HG03558 (cell line): ENCODE measurements around the gene TEC.
"Not testable (repeated sequence)": the region's sequence is repeated elsewhere in the genome, so short reads cannot be mapped to it uniquely, and the experiment has no call there.

ENCODE experiments used
- ATAC-seq: cut with Tn5 transposase; IDR thresholded peaks from one replicate; pipeline ENCODE4 v1.9.1; 2021; ENCODE audit warnings: moderate number of reproducible peaks; ENCODE audit not compliant: unreplicated experiment; ENCODE audit errors: extremely low read depth

TEC gene

DNA sequence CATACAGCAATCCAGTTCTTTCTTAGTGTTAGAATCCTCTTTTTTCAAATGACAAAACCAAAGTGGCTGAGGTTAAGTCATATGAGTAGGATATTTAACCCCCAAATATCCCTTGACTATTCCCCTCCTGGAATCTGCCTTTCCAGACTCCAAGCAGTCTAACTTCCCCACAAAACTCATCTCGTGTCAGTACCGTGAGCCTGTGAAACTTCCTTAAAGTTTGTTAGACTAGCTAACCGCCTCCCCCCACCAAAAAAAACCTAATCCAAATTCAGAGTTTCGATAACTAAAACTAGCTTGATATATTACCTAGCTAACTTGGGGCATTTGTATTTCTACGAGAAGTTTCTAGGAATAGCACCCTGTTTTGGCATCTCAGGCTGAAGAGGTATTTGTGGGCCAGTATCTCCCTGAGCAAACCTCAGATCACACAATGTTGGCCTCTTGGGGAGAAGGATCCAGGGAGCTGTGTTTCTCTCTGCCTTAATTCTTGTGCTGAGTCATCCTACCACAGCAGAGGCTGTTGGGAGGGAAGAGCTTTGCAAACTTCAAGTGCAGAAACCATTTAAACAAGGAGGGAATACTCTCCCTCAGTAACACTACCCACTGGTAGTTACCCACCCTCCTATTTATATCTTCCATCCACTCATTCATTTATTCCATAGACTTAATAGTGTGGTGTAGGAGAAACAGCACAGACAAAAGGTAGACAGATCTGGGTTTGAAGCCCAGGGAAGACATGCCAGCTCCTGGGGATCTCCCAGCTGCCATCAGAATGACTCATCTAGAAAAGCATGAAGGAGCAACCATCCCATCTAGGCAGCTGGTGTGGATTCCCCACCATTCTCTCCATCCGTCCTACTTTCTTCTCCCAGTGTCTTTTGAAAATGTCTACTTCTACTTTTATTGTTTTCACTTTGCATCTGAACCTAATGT is 96.3 kb downstream of the TEC start:
- peak; percentile 47 for ATAC-seq

DNA sequence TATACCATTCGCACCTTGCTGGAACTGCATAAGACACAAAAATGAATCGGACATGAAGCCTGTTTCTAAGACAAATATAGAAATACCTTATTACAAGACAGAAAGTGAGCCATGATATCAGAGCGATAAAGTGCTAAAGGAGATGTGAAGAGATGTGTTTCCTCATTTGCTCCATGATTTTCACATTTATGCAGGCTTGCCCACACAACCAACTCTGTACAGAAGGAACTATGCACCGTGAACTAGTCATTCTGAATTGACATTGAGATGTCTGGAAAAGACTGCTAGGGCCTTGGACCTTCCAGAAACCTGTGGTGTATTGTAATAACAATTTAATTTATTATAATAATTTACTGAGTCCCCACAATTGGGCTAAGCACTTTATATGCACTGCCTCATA is 97.0 kb downstream of the TEC start:
- ATAC-seq = no peak

DNA sequence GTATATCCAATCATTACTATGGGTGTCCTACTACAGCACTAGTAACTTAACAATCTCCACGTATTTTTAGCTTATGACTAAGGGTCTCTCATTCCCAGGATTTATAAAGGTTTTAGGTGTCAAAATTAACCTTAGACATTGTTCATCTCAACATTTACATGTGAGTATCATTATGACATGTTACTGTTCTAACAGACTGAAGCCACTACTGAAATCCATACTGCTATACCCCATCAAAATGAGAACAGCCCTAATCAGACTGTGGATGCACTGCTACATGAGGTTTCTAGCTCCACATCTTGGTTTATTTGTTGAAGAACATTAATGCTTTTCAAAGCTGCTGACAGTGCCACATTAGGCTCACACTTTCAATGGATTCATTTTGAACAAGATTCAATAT is 100.0 kb downstream of the TEC start:
- ATAC-seq = no peak

DNA sequence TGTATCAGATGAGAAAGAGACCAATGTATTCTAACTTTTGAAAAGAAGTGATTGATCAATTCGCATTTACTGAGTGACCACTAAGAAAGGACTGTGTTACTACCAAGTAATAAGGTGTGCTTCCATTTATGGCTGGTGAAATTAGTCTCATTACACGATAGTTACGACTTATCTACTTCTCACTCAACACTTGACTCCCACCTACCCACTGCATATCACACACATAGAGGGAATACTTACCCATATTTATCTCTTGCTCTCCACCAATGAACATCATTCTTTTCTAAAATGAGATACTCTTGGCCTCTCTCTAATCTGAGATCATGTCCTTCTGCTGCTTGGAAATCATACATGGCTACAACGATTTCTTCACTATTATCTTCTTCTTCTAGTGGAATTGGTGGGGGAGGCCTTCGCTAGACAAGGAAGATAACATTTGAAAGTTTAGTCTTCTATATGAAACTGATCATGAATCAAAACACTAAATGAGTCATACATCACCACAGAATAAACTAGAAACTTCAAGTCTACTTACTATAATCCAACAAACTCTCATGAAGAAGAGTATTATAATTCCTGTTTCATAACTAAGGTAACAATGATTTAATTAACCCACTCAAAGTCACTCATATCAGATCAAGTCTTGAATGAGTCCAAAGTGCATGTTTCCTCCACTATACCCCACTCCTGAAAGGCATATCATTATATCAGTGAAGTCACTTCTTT is 101.9 kb downstream of the TEC start:
- ATAC-seq = no peak

DNA sequence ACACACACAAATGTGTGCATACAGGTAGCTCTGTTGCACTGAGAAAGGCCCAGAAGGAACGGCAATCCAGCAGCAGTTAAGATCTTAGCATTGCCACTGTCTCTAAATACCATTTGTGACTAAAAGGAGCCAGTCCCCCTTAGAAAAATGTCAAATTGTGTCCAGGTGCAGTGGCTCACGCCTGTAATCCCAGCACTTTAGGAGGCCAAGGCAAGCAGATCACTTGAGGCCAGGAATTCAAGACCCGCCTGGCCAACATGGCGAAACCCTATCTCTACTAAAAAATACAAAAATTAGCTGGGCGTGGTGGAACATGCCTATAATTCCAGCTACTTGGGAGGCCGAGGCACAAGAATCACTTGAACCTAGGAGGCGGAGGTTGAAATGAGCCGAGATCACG is 105.1 kb downstream of the TEC start:
- not testable (repeated sequence) for ATAC-seq

DNA sequence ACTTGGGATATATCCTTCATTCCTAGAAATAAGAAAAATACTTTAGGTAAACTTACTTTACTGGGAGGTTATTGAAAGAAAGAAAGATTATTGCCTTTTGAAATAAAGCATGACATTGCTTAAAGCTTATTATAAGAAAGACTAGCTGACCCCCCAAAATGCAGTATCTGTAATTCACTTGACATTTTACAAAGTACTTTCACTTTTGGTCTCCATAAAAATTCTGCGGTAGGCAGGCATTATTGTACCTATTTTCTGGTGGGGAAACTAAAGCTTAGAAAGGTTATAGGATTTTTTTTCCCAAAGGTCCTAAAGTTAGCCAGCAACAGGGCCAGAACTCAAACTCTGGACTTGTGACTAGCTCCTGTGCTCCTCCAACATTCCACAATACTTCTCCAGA is 105.9 kb downstream of the TEC start:
- no peak for ATAC-seq

DNA sequence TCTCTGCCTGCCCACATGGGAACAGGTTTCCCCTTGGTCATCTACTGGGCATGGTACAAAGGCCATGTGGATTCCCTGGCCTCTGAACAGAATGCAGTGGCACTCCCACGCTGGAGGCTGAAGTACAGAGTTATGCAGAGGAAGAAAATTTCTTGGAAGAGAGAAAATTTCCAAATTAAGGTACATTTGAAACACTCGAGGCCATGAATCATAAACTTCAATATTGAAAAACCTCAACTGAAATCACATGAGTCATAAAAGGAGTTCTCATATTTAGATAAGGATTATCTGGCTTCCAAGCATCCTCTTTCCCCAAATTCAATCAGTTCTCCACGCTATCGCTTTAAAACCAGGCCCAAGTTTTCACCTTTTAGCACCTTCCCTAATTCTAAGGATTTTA is 107.5 kb downstream of the TEC start:
- ATAC-seq = no peak

DNA sequence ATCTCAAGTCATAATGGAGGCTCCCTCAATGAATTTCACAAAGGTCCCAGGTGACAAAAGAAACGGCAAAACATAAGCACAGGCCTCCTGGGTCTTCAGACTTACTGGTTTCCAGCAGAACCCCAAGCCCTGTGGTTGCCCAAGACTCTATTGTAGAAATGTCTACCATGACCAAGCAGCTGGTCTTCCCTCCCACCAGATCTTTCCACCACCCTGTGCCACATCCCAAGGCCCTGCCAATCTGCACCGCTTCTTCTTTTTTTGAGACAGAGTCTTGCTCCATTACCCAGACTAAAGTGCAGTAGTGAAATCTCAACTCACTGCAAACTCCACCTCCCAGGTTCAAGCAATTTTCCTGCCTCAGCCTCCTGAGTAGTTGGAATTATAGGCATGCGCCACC is 112.4 kb downstream of the TEC start:
- no peak for ATAC-seq

DNA sequence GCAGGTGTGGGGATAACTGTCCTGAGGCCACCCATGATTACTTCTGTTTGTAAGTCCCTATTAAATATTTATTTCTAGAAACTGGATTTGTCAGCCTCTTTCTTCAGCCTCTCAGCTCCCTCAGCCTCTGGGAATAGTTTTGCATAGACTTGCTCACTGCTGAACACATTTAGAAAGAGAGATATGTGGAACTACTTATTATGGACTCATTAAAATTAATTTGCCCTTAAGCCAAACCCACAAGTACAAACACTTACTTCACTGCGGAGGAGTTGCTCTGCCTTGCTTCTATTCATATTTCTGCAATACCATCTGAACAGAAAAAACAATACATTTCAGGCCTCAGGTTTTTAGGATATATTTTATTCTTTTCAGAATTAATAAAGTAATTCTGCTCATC is 113.2 kb downstream of the TEC start:
- no peak for ATAC-seq

DNA sequence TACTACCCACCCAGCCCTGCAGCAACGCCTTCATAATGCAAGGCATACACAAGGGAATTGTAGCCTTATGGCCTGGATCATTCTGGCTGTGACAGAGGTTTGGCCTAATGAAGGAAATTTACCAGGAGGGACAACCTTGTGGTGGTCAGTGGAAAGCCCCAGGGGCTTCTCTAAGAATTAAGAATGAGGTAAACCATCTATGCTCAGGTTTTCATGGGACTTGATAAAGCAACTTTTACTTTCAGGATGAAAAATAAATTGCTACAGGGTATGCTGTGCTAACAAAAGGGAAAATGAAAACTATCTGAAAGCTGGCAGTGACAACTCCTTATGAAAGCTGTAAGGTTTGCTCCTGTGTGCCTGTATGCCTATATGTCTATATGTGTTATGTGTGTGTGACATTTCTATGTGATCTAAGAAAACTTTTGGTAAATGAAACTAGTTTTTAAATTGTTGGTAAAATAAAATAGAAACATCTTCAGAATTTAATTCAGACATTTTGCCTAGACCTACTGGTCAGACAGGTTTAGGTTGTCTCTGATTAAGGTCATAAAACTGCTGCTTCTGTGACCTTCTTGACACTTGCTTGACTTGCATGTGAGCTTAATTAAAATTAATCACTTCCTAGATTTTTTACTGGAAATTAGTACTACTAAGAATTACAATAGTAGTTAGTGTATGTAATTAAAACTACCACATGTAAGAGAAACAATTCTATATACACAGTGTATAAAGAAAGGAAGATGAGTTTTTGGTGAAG is 115.7 kb downstream of the TEC start:
- ATAC-seq = peak; percentile 51

DNA sequence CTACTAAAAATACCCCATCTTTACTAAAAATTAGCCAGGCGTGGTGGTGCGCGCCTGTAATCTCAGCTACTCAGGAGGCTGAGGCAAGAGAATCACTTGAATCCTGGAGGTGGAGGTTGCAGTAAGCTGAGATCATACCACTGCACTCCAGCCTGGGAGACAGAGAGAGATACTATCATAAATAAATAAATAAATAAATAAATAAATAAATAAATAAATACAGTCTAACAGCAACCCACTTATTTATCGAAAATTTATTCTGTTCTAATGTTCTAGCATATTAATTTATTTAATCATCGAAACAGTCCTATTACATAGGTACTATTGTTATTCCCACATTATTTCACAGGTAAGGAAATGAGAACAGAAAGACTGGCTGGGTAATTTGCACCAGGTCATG is 117.4 kb downstream of the TEC start:
- ATAC-seq = no peak

DNA sequence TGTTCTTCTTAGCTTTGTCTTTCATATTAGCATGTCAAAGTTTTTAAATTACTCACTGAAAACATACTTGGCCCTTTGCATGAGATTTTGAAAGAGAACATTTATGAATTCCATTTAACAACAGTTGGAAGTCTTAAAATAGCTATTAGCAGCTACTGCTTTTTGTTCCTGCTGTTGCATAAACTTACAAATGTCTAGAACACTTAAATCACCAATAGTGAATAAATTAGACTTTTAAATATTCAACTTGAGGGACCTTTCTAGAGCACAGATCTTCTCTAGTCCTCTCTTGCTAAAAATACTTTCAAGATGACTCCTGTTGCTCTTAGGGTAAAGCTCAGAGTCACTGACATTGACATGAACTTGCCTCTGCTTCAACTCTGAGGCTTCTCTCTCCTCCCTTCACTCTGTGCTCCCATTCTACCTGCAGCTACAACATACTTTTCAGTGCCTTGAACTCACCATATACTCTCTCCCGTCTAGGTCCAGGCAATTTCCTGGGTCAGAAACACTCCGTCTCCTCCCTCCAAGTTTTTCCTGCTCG is 119.7 kb downstream of the TEC start:
- ATAC-seq = no peak

DNA sequence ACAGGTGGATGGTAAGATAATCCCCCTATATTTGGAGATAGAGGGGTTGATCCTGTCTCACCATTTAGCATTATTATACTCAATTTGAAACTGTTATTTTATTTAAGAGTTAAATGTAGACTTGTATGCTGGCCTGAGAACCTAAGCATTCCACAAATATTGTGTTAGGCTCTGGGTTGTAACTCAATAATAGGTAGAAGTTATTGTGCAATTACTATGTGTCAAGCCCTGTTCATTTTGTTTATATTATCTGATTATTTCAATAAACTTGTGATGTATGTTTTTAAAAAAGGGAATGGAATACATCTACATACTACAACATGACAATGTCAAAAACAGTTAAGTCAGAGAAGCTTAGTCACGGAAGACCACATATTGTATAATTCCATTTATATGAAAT is 122.0 kb downstream of the TEC start:
- no peak for ATAC-seq

DNA sequence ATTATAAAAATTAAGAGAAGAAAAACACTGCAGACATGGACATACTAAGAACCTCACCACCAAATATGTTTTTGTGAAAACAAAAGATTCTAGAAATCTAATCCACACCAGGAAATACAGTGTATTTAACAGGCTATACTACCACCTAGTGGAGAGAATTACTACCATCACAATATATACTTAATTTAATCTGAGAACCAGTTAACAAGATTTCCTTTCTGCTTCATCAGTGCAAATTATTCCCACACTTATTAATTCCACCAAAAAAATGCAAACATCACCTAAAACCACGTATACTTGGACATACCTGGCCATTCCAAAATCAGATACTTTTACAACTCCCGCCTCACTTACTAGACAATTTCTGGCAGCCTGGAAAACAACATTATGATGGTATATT is 128.6 kb downstream of the TEC start:
- ATAC-seq = no peak

DNA sequence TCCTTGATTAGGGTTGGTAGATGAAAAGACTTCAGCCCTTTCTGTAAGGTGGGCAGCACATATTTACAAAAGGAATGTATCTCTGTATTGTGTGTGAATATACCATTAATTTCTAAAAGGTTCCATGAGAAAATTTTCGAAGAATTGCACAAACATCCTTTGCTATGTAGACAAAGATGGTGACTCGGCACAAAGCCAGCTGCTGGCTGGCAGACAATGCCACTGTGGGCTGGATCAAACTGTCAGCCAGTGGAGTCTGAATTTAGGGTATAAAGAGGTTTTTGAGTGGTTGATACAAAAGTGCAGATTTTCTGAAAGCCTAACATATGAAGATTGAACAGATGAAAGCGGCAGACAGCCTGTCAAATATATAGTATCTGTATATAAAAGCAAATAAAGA is 129.9 kb downstream of the TEC start:
- no peak for ATAC-seq

DNA sequence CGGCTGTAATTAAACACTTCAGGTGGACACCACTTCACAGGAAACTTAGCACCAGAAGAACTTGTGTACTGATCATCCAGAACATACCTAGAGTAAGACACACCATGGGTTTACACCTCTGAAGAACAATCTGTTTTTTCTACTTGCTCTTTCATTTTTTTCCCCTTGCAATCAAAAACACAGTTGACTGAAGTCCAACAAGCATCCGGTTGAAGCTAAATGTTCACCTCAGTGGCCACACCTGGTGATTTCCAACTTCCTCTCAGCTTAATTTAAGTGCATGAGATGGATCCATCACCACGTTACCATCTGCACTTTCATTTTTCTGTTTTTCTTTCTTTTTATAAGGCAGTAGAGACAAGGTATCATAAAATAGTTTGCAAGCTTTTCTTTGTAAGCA is 130.7 kb downstream of the TEC start:
- ATAC-seq = peak; percentile 84

DNA sequence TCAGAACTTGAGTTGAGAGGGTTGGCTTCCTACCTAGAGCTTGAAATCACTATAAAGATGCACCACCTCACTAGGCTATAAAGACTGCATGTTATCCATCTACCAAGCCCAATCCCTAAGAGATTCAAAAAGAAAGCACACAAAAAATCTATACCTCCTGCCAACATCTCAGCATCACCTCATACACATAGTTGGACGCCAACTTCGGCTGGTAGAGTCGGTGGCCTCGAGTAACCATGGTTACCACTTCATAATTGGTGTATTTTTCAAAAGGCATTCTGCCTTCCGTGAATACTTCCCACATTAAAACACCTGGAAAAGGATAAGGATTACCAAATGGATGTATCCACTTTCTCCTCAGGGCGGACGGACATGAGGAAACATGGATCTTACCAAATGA is 131.1 kb downstream of the TEC start:
- ATAC-seq = no peak

DNA sequence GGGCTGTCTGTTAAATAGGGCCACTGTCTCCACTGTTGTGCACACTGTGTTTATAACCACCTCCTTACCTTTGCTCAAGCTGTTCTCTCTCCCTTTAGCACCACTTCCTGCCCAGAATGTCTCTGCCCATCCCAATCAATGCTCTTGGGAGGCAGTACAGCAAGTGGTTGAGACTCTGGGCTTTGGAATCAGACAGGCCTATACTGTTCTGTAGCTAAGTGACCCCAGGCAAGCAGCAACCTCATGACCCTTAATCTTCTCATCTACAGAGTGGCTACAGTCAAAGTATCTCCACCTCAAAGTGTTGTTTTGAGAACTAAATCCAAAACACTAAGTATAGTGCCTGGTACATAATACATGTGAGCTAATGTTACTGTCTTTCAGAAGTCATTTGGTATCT is 131.8 kb downstream of the TEC start:
- no peak for ATAC-seq

DNA sequence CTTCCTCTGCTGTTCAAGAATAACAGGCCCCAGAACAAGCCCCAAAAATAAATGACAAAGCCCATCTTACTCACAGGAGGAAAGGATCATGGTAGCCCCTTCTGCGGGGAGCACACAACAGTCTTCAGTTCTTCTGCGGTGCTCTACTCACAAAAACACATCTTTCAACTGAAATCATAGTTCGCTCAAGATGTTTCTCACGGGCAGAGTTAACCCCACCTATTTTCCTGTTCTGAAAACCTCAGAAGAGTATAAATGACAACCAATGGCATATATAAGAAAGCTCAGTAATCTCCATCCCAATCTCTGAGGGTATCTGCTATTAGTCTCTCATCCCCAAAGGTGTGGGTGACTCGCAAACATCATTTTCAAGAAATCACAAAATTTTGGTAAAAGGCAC is 135.6 kb downstream of the TEC start, which contains the start of gene TXK:
TXK (minus strand) TSS at position 170 of the 400 bp plus-strand sequence; CDS start at position 90, 80 bp downstream.
- no peak for ATAC-seq

DNA sequence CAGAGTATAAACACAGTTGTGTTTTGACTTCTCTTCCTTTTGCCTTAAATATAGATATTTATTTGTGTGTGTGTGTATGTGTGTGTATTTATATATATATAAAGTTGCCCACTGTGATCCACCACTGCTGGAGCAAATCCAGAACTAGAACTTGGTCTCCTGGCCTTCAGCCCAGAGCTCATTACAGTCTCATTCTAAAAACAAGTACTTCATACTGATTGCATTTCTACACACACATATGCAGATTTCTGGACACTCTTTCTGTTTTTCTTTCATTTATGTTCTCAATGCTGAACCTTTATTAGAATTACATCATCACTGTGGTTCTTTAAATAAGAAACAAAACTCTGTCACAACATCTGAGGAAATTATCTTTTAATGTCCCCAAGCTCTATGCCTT is 136.0 kb downstream of the TEC start:
- no peak for ATAC-seq

DNA sequence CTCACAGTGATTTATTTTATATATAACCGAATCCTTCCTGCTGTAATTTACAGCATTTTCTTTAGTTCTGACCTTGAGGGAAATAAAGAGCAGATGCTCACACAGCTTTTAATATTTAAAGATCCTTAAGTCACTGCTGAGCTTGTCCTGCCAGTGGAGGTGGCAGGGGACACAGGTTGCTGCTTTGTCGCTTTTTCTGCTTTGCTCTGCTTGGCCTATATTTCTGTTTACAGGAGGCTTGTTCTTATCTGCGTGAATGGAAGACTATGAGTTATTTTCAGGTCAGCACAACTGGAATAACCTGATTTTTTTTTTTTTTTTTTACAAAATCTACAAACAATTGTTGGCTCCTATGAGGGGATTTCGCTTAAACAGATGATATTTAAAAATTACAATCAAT is 137.9 kb downstream of the TEC start:
- no peak for ATAC-seq
